MM.1S (cell line): Measurements from ENCODE around the gene SLC6A14.

Experiments used
- CTCF ChIP-seq: fragments of 300-600 bp; sonication (generic); IDR thresholded peaks from 2 replicates; pipeline ENCODE4 v1.5.1; 2016; ENCODE audit warnings: antibody characterized with exemption, low read length, mixed read lengths
- EZH2 ChIP-seq: fragments of 300-600 bp; sonication (generic); optimal IDR thresholded peaks from 2 replicates; pipeline ENCODE3; 2017; ENCODE audit warnings: low read depth, mild to moderate bottlenecking, antibody characterized with exemption, low read length, mixed read lengths
- EZH2phosphoT487 ChIP-seq: fragments of 300-600 bp; sonication (generic); IDR thresholded peaks from 2 replicates; pipeline ENCODE4 v1.6.1; 2018; ENCODE audit warnings: antibody characterized with exemption, low read length

- no peak for TF ChIP-seq CTCF
- no peak for TF ChIP-seq EZH2
- TF ChIP-seq EZH2phosphoT487 = no peak
Observed at GRCh38 chrX:116409219-116409618, 27.2 kb upstream of the SLC6A14 start.
